GM19328 (cell line): ENCODE results near the gene MEX3A.

Source experiments
- ATAC-seq: cut with Tn5 transposase; IDR thresholded peaks from one replicate; pipeline ENCODE4 v1.9.1; 2021; ENCODE audit warnings: mild to moderate bottlenecking, moderate library complexity; ENCODE audit not compliant: unreplicated experiment

Gene MEX3A

GRCh38 chr1:156104065-156104810 lies 22.0 kb upstream of the MEX3A start:
- ATAC-seq: no peak

- ATAC-seq: no peak
These were observed 21.3 kb upstream of the MEX3A start for GRCh38 chr1:156103521-156103947.

GRCh38 chr1:156102633-156103511 lies 20.6 kb upstream of the MEX3A start:
- no peak for ATAC-seq

GRCh38 chr1:156101880-156102279 lies 19.6 kb upstream of the MEX3A start:
- no peak for ATAC-seq

- no peak for ATAC-seq
These were observed 18.1 kb upstream of the MEX3A start for GRCh38 chr1:156100205-156100995.

- no peak for ATAC-seq
These were observed 17.0 kb upstream of the MEX3A start for GRCh38 chr1:156099282-156099681.

GRCh38 chr1:156098784-156099183 lies 16.5 kb upstream of the MEX3A start:
- ATAC-seq: no peak

GRCh38 chr1:156097499-156098178 lies 15.4 kb upstream of the MEX3A start:
- ATAC-seq: no peak

- no peak for ATAC-seq
These were observed 14.6 kb upstream of the MEX3A start for GRCh38 chr1:156096640-156097391.

GRCh38 chr1:156095906-156096508 lies 13.7 kb upstream of the MEX3A start:
- no peak for ATAC-seq

GRCh38 chr1:156091610-156092009 lies 9.3 kb upstream of the MEX3A start:
- ATAC-seq: no peak

- no peak for ATAC-seq
These were observed 8.5 kb upstream of the MEX3A start for GRCh38 chr1:156090840-156091188.

GRCh38 chr1:156090138-156090839 lies 8.0 kb upstream of the MEX3A start:
- ATAC-seq: no peak

GRCh38 chr1:156089704-156090103 lies 7.4 kb upstream of the MEX3A start:
- no peak for ATAC-seq

- ATAC-seq: no peak
These were observed 4.0 kb upstream of the MEX3A start for GRCh38 chr1:156086256-156086662.

- no peak for ATAC-seq
These were observed 1.8 kb upstream of the MEX3A start for GRCh38 chr1:156083800-156084790.

- ATAC-seq: no peak
These were observed 352 bp downstream of the MEX3A start for GRCh38 chr1:156081917-156082308.
